ENCODE results near the gene C1orf174.

C1orf174 gene

DNA sequence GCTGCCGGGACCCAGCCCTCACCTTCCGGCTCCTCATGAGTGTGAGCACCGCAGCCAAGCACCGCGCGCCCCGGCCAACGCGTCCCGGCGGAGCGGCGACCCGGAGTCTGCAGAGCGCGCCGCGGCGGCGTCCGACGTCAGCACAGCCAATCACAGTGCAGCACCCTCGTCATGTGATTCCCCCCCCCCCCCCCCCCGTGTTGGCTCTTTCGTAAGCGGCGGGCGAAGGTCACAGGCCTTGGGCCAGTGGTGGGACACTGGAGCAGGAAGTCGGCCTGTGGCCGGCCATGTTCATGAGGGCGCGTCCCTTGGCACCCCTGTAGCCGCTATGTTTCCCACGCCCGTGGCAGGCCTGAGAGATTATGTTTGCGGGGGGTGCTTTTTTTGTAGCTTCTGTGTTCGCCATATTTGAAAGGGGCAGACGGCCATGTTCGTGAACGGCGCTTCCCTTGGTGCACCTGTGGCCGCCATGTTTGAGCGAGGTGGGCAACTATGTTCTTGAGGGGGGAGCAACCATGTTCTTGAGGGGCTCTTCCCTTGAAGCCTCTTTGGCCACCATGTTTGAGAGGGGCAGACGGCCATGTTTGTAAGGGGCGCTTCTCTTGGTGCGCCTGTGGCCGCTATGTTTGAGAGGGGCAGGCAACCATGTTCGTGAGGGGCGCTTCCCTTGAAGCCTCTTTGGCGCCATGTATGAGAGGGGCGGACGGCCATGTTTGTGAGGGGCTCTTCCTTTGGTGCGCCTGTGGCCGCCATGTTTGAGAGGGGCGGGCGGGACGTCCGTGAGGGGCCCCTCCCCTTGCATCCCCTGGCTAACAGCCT, at the start of gene C1orf174:
C1orf174 (minus strand) TSS at position 123 of the 819 bp plus-strand sequence; CDS start at position 37, 86 bp downstream.
- Mint-ChIP-seq H3K4me1 (ENCODE audit: low read depth) (peaks cover 37% of the 10 kb centered on the region), H3K4me3 (peak within 1 kb of the TSS; percentile 93), H3K9me3 (peaks cover 17% of the 10 kb centered on the region), H3K27me3 (ENCODE audit: low read depth) (no peaks in the 10 kb centered on the region), H3K36me3 (ENCODE audit: low read depth) (peaks cover 18% of the 10 kb centered on the region), H3K27ac (peak within 1 kb of the TSS; percentile 99)

DNA sequence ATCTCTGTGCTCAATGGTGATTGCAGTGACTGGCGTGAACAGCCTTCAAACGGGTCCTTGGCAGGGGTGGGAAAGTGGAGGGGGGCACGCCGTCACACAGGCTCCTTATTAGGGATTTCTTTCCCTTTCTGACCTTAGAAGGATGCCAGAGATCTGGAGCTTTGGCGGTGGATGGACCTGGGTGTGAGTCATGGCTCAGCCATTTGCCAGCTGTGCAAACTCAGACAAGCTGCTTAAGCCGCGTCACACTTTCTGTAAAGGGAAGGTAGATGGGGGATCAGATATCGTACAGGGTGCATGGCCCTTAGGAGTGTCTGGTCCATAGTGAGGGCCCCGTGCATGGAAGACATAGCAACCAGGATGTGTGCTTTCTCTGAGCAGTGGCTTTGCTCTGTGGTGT, 48.3 kb upstream of the C1orf174 start:
- Mint-ChIP-seq H3K4me1 (ENCODE audit: low read depth) (no peaks in the 10 kb centered on the region), H3K36me3 (ENCODE audit: low read depth) (no peaks in the 10 kb centered on the region), H3K27me3 (ENCODE audit: low read depth) (no peaks in the 10 kb centered on the region), H3K27ac (no peak overlapping the region), H3K4me3 (no peak overlapping the region), H3K9me3 (no peaks in the 10 kb centered on the region)

DNA sequence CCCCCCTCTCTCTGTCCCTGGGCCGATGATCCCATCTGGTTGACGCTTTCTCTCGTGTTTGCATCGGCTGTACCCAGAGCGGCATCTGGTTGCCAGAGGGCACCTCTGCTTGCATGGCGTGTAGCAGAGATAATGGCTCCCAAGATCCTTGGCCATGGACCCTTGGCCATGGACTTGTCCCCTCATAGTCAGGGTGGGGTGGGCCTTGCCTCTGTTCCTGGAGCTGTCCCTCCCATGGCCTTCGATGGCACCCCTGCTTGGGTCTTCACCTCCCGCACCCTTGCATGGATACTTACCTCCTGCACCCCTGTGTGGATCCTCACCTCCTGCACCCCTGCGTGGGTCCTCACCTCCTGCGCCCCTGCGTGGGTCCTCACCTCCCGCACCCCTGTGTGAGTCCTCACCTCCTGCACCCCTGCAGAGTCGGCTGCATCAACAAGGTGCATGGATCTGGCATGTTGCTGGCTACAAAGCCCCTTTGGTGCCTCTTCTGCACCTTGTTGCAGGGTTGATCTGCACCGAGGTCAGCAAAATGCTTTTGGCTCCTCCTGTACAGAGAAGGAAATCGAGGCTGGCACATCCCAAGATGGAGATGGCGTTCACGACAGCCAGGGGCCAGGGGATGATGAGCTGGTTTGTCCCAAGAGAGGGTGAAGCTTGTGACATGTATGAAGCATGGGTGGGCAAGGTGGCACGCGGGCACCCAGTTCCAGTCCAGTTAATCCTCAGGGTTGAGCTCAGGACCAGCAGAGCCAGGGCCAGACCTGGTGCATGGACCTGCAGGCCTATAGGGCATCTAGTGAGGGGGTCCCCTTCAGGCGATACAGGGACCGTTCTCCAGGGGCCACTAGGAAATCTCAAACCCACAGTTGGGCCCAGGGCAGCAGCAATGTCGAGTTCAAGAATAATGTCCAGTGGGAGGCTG, 46.1 kb upstream of the C1orf174 start:
- no peaks in the 10 kb centered on the region for H3K4me1 Mint-ChIP-seq (ENCODE audit: low read depth)
- no peaks in the 10 kb centered on the region for H3K9me3 Mint-ChIP-seq
- no peaks in the 10 kb centered on the region for H3K27me3 Mint-ChIP-seq (ENCODE audit: low read depth)

DNA sequence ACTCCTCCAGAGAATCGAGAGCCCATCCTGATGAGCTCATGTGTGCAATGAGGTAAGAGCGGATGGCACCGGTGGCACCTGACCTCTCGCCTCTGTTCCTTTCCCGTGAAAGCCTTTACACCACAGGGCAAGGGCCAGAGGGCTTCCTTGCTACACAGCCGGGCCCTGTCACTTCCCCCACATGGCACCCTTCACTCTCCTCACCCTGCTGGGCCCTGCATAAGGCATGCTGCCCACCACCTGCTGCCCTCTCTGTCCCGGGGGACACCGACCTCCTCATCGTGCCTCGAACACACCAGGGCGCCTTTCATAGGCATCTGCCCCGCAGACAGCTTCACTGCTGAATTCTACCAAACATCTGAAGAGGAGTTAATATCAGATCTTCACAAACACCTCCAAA, 45.1 kb upstream of the C1orf174 start:
- no peaks in the 10 kb centered on the region for H3K9me3 Mint-ChIP-seq
- no peaks in the 10 kb centered on the region for H3K36me3 Mint-ChIP-seq (ENCODE audit: low read depth)
- no peak overlapping the region for H3K27ac Mint-ChIP-seq
- H3K4me3 Mint-ChIP-seq: no peak overlapping the region
- no peaks in the 10 kb centered on the region for H3K27me3 Mint-ChIP-seq (ENCODE audit: low read depth)
- no peaks in the 10 kb centered on the region for H3K4me1 Mint-ChIP-seq (ENCODE audit: low read depth)

More for the DNA sequence above, 46.1 kb upstream of the C1orf174 start:
- Mint-ChIP-seq H3K4me3 (no peak overlapping the region), H3K27ac (no peak overlapping the region), H3K36me3 (ENCODE audit: low read depth) (no peaks in the 10 kb centered on the region)

DNA sequence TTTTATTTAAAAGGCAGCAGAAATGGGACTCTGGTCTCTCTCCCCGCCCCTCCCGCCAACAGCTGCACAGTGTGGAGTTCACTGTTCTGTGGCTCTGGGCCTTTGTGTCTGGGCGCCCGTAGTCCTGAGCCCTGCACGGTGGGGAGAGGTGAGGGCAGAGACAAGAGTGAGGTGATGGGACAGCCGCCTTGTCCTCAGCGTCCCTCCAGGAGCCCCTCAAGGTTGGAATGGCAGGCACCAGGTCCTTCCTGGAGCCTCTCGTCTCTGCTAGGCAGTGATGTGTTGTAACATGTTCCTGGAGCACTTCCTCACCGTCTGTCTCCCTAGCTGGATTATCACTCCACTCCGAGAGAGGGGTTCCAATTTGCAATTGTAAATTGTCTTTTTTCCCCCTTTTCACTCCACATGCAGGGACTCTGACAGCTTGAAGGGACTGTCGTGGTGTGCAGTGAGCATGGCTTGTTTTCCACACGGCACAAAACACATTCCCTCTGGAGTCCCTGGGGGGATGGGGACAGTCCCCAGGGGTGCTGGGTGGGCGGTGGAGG, 44.6 kb upstream of the C1orf174 start:
- no peak overlapping the region for H3K27ac Mint-ChIP-seq
- H3K4me3 Mint-ChIP-seq: no peak overlapping the region
- no peaks in the 10 kb centered on the region for H3K9me3 Mint-ChIP-seq
- no peaks in the 10 kb centered on the region for H3K27me3 Mint-ChIP-seq (ENCODE audit: low read depth)
- H3K4me1 Mint-ChIP-seq (ENCODE audit: low read depth): no peaks in the 10 kb centered on the region
- no peaks in the 10 kb centered on the region for H3K36me3 Mint-ChIP-seq (ENCODE audit: low read depth)

DNA sequence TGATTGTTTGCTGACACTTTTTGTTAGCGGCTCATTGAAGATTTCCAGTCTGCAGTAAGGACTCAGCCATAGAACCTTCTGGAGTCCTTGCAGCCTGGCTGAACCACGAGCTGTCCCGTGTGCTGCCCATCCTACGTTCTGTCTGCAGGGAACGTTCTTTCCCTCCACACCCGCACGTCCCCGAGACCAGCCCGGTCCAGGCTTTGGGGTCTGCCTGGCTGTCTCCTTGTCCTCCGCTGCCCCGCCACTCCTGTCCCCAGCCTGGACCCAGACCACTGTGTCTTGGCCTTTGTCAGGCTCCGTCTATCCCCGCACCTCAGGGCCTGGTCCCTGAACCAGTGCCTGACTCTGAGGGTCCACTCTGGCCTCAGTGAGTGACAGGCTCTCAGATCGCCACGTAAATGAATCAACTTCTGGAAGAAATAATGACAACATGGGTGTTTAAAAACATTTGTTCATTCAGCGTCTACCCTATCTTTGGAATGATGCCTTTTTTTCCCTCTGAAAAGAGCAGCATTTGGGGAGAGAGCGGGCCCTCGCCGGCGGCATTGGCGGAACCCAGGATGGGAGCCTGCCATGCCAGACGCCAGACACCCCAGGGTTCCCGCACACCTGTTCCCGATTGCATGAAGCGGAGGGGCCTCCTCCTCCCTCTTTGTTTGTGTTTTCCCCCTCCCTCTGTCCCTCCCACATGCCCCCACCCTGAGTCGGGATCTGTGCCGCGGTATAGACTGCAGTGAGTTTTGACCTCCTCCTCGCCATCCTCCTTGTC, 43.9 kb upstream of the C1orf174 start:
- no peak overlapping the region for H3K4me3 Mint-ChIP-seq
- no peak overlapping the region for H3K27ac Mint-ChIP-seq
- H3K27me3 Mint-ChIP-seq (ENCODE audit: low read depth): no peaks in the 10 kb centered on the region
- no peaks in the 10 kb centered on the region for H3K9me3 Mint-ChIP-seq
- H3K4me1 Mint-ChIP-seq (ENCODE audit: low read depth): no peaks in the 10 kb centered on the region
- no peaks in the 10 kb centered on the region for H3K36me3 Mint-ChIP-seq (ENCODE audit: low read depth)

DNA sequence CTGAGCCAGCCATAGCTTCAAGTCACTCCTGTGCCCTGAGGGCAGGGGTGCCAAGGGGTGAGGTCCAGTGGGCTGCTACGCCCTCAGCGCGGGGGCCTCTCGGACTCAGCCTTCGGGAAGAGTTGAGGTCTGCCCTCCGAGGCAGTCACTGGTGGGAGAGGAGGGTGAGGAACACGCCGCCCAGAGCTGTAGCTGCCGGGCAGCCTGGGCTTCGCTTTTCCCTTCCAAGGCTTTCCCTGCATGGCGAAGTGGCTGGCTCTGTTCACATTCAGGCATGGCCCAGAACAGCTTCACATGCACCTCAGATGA, 43.0 kb upstream of the C1orf174 start:
- no peaks in the 10 kb centered on the region for H3K27me3 Mint-ChIP-seq (ENCODE audit: low read depth)
- no peaks in the 10 kb centered on the region for H3K36me3 Mint-ChIP-seq (ENCODE audit: low read depth)
- no peak overlapping the region for H3K27ac Mint-ChIP-seq
- no peaks in the 10 kb centered on the region for H3K9me3 Mint-ChIP-seq
- H3K4me1 Mint-ChIP-seq (ENCODE audit: low read depth): no peaks in the 10 kb centered on the region
- no peak overlapping the region for H3K4me3 Mint-ChIP-seq

DNA sequence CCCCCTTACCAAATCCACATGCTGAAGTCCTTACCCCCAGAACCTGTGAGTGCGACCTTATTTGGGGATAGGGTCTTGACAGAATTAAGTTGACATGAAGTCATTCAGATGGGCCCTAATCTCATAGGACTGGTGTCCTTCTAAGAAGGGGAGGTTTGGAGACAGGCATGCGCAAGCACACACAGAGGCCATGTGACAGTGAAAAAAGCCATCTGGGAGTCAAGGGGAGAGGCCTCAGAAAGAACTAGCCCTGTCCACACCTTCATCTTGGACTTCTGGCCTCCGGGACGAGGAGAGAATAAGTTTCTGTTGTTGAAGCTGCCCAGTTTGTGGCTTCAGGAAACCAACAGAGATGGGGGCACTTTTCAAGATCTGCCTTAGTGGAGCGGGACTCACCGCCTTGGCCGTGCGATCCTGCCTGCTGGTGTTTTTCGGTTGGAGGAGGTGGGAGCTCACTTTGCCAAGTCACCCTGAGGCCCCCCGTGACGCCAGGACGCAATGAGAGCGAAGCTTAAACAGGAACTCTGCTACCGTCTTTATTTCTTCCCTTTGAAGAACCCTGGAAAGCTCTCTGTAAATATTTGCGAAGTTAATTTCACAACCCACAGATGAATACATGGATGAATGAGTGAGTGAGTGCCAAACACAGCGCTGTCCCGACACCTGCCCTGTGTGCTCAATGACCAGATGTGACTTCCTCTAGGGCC, 42.5 kb upstream of the C1orf174 start:
- Mint-ChIP-seq H3K36me3 (ENCODE audit: low read depth) (no peaks in the 10 kb centered on the region), H3K27me3 (ENCODE audit: low read depth) (no peaks in the 10 kb centered on the region), H3K27ac (no peak overlapping the region), H3K9me3 (no peaks in the 10 kb centered on the region), H3K4me1 (ENCODE audit: low read depth) (no peaks in the 10 kb centered on the region), H3K4me3 (no peak overlapping the region)

DNA sequence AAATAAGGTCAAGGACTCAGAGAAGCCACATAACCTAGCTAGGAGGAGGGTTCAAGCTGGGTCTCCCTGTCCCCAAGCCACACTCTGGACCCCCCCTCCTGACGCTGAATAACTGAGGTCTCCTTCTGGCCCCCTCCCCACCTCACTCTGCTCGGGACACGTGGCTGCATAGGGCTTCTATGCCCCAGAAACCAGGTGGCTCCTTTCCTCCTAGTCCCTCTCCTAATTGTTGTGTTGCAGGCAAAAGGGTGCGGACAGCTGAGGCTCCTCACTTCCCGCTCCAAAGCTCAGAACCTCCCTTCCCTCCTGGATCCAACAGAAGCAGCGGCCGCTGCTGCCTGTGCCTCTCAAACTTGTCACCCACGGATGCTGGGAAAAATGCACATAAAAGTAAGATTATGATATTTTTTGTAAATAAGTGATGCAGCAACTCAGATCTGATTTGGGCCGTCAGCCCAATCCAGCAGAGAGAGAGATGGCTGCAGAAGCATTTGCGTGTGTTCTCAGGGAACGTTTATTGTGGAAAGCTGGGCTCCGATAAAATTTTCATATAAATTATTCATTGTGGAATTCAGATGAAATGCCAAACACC, 40.8 kb upstream of the C1orf174 start:
- Mint-ChIP-seq H3K27ac (no peak overlapping the region), H3K4me1 (ENCODE audit: low read depth) (no peaks in the 10 kb centered on the region), H3K36me3 (ENCODE audit: low read depth) (peaks cover 2% of the 10 kb centered on the region), H3K9me3 (peaks cover 5% of the 10 kb centered on the region), H3K27me3 (ENCODE audit: low read depth) (no peaks in the 10 kb centered on the region), H3K4me3 (no peak overlapping the region)

DNA sequence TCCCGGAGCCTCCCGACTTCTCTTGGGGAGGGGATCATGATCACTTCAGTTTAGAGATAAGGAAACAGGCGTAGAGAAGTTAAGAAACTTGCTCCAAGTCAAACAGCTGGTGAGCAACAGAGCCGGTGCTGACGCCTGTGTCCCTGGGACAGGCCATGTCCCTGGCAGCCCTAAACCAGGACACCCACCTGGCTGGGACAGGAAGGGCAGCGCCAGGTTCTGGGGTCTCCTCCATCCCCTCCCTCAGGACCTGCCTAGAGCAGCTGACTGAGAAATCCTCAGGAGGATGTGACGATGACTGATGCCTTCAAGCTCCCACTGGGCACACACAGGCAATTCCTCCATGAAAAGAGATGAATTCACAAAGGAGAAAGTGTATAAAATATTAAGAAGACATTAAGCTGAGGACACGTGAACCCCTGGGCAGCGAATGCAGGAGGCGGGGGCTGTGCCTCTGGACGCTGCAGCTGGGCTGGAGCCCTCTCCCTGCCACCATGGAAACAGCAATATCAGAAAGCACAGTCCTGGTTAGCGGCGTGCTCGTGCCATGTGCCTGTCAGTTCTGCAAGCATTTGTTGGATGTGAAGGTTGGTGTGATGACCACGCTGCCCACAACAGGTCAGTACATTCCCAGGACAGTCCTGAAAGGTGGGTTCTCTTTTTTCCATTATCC, 40.1 kb upstream of the C1orf174 start:
- H3K4me1 Mint-ChIP-seq (ENCODE audit: low read depth): no peaks in the 10 kb centered on the region
- H3K9me3 Mint-ChIP-seq: peaks cover 5% of the 10 kb centered on the region
- H3K27ac Mint-ChIP-seq: no peak overlapping the region
- H3K4me3 Mint-ChIP-seq: no peak overlapping the region
- H3K27me3 Mint-ChIP-seq (ENCODE audit: low read depth): no peaks in the 10 kb centered on the region
- peaks cover 2% of the 10 kb centered on the region for H3K36me3 Mint-ChIP-seq (ENCODE audit: low read depth)

DNA sequence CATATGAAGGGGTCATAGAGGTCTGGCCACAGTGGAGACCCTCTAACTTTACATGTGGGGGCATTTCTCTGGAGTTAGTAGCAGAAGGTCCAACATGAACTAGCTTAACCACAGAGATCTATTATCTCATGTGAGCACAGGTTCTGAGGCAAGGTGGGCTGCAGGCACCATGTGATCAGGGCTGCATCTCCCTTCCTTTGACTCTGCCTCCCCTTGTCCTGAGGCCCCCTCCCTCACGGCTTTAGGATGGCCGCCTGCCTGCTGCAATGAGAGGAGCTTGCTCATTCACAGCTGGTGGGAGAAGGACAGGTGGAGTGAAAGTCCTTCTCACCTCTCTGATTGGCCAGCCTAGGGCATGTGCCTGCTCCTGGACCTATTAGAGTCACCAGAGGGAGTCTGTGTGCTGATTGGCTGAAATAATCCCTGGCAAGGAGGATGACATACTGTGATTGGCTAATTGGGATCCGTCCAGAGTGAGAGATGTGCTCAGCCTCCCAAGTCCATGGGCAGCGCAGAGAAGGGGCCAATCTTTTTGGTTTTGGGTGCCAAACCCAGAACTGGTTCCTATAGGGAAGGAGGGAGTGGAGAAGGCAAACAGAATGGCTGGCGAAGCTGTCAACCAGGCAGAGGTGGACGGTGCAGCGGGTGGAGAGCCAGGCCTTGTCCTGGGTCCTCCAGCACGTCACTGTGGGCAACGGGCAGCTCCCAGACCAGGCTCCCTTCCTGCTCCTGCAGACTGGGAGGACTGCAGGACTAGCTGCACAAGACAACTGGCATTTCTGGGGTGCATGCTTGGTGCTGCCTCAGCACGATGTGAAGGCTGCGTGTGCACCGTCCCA, 39.4 kb upstream of the C1orf174 start:
- Mint-ChIP-seq H3K27ac (peak overlapping the region; percentile 19), H3K4me3 (no peak overlapping the region), H3K9me3 (peaks cover 5% of the 10 kb centered on the region), H3K36me3 (ENCODE audit: low read depth) (peaks cover 2% of the 10 kb centered on the region), H3K4me1 (ENCODE audit: low read depth) (no peaks in the 10 kb centered on the region), H3K27me3 (ENCODE audit: low read depth) (no peaks in the 10 kb centered on the region)

DNA sequence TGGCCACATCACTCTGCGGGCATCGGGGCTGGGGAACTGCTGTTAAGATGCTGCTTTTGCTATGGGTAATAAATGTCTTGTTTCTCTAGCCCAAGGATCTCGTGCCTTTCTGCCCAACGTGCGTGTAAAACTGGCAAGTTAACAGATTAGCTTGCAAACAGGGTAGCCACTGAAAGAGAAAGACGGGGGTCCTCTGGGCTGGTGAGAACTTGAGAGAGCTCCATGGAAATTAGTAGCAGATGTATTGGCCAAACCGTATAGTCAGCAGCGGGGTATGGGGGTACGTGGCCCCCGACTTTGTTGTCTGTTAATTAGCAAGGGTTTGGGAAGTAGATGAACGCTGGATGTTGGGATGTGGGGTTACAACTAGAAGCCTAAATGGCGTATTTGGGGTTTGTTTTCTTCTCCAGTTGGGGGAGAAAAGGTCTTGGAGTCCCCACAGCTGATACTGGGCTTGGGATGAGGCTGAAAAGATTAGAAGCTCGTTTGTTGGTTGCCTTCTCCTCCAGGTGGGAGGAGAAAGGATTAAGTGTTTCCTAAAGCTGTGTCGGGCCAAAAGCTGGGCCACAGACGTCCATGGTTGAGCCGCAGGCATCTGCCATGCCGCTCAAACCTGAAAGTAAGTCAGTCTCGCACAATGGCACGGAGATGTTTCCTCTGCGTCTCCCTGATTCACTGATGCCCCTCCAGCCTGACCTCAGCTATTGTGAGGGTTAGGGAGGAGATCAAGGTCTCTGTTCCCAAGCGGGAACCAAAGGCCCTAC, 32.3 kb upstream of the C1orf174 start:
- H3K9me3 Mint-ChIP-seq: peaks cover 12% of the 10 kb centered on the region
- peaks cover 5% of the 10 kb centered on the region for H3K36me3 Mint-ChIP-seq (ENCODE audit: low read depth)
- H3K4me1 Mint-ChIP-seq (ENCODE audit: low read depth): no peaks in the 10 kb centered on the region
- no peak overlapping the region for H3K4me3 Mint-ChIP-seq
- H3K27me3 Mint-ChIP-seq (ENCODE audit: low read depth): no peaks in the 10 kb centered on the region
- H3K27ac Mint-ChIP-seq: no peak overlapping the region
